Measurements from ENCODE around the gene MFSD2A. TPM values are rescaled to one million over a fixed set of nuclear protein-coding genes. Genes with fewer than 3 reads are reported as not detected.

The MFSD2A gene
- total RNA-seq, 1 donor from 2014 or later: 225 TPM

- TF ChIP-seq, protein P1, sequence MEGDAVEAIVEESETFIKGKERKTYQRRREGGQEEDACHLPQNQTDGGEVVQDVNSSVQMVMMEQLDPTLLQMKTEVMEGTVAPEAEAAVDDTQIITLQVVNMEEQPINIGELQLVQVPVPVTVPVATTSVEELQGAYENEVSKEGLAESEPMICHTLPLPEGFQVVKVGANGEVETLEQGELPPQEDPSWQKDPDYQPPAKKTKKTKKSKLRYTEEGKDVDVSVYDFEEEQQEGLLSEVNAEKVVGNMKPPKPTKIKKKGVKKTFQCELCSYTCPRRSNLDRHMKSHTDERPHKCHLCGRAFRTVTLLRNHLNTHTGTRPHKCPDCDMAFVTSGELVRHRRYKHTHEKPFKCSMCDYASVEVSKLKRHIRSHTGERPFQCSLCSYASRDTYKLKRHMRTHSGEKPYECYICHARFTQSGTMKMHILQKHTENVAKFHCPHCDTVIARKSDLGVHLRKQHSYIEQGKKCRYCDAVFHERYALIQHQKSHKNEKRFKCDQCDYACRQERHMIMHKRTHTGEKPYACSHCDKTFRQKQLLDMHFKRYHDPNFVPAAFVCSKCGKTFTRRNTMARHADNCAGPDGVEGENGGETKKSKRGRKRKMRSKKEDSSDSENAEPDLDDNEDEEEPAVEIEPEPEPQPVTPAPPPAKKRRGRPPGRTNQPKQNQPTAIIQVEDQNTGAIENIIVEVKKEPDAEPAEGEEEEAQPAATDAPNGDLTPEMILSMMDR (IDR thresholded peaks at IDR 0.05): no peak
- ATAC-seq (no peak), DNase-seq (no peak)
- Histone ChIP-seq H3K4me1 (peaks cover 13% of the 10 kb centered on the region), H3K27ac (no peak overlapping the region), H3K36me3 (peaks cover 13% of the 10 kb centered on the region), H3K27me3 (no peaks in the 10 kb centered on the region), H3K9me3 (no peaks in the 10 kb centered on the region), H3K4me3 (no peak overlapping the region)
- intact Hi-C loops (cut with DNase I): loop anchor here (10.0 kb wide), 1 partner anchor 50 kb away; no protein-coding TSS in a partner anchor
These were observed 10.1 kb downstream of the MFSD2A start for GRCh38 chr1:39965044-39965443.

DNA sequence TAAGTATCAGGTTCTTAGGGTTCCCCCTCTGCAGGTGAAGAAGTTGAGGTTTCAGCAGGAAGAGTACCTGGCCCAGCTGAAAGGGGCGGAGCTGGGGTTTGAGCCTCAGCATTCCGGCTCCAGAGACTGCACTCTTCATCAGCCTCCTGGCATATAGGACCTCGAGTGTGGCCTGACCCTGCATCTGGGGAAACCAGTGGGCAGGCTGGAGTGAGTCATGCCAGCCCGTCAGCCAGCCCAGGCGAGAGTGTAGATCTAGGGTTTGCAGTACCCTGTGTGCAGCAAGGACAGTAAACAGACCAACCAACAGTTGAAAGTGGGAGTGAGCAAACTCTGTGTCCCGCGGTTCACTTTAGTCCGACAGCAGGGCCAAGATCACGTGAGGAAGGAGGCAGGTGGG, 14.1 kb downstream of the MFSD2A start:
- ATAC-seq: peak; percentile 48
- H3K4me3 ChIP-seq: no peak overlapping the region
- intact Hi-C loops (cut with DNase I): loop anchor here (10.0 kb wide), 1 partner anchor 54 kb away; no protein-coding TSS in a partner anchor
- TF ChIP-seq, protein P1 (IDR thresholded peaks at IDR 0.05): no peak
- peaks cover 3% of the 10 kb centered on the region for H3K4me1 ChIP-seq
- H3K27me3 ChIP-seq: no peaks in the 10 kb centered on the region
- H3K36me3 ChIP-seq: peaks cover 13% of the 10 kb centered on the region
- H3K9me3 ChIP-seq: no peaks in the 10 kb centered on the region
- peak; percentile 73 for DNase-seq
- H3K27ac ChIP-seq: no peak overlapping the region

DNA sequence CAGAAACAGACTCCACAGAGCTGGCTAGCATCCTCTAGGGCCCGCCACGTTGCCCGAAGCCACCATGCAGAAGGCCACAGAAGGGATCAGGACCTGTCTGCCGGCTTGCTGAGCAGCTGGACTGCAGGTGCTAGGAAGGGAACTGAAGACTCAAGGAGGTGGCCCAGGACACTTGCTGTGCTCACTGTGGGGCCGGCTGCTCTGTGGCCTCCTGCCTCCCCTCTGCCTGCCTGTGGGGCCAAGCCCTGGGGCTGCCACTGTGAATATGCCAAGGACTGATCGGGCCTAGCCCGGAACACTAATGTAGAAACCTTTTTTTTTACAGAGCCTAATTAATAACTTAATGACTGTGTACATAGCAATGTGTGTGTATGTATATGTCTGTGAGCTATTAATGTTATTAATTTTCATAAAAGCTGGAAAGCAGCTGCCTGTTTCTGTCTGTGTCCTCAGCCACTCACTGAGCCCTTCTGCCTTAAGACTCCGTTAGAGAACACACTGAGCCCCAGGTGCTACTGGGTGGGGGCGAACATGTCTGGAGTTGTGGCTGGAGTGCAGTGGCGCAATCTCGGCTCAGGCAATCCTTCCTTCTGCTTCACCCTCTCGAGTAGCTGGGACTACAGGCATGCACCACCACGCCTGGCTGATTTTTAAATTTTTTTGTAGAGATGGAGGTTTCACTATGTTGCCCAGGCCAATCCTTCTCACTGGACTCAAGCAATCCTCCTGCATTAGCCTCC, 14.8 kb downstream of the MFSD2A start:
- Histone ChIP-seq H3K27ac (no peak overlapping the region), H3K4me3 (no peak overlapping the region), H3K36me3 (peaks cover 13% of the 10 kb centered on the region), H3K9me3 (no peaks in the 10 kb centered on the region), H3K27me3 (no peaks in the 10 kb centered on the region), H3K4me1 (peaks cover 3% of the 10 kb centered on the region)
- TF ChIP-seq, protein P1 (IDR thresholded peaks at IDR 0.05): no peak
- ATAC-seq: peak; percentile 64
- peak; percentile 86 for DNase-seq
- intact Hi-C loops (cut with DNase I): loop anchor here (5.0 to 10.0 kb wide), 2 partner anchors 55 to 152 kb away; no protein-coding TSS in a partner anchor

- Histone ChIP-seq H3K4me1 (peaks cover 3% of the 10 kb centered on the region), H3K4me3 (no peak overlapping the region), H3K9me3 (no peaks in the 10 kb centered on the region), H3K27ac (no peak overlapping the region), H3K36me3 (peaks cover 12% of the 10 kb centered on the region), H3K27me3 (no peaks in the 10 kb centered on the region)
- TF ChIP-seq, protein P1 (IDR thresholded peaks at IDR 0.05): no peak
- DNase-seq (no peak), ATAC-seq (no peak)
- intact Hi-C loops (cut with DNase I): loop anchor here (5.0 kb wide), 1 partner anchor 153 kb away; no protein-coding TSS in a partner anchor
These were observed 15.3 kb downstream of the MFSD2A start for GRCh38 chr1:39970274-39970673.

- ATAC-seq: peak; percentile 2
- TF ChIP-seq, protein P1 (IDR thresholded peaks at IDR 0.05): no peak
- Histone ChIP-seq H3K36me3 (peaks cover 3% of the 10 kb centered on the region), H3K9me3 (no peaks in the 10 kb centered on the region), H3K27me3 (no peaks in the 10 kb centered on the region), H3K27ac (no peak overlapping the region), H3K4me1 (peaks cover 3% of the 10 kb centered on the region), H3K4me3 (no peak overlapping the region)
- intact Hi-C loops (cut with DNase I): loop anchor here (5.0 kb wide), 1 partner anchor 154 kb away; no protein-coding TSS in a partner anchor
- DNase-seq: no peak
These were observed 16.2 kb downstream of the MFSD2A start for GRCh38 chr1:39971138-39971537.
